Colonic mucosa (tissue), 4 donors: ENCODE data around the gene ATP2A3. TPM values are rescaled to one million over a fixed set of nuclear protein-coding genes. Genes with fewer than 3 reads are reported as not detected.

Source experiments
- DNase-seq: peaks from one replicate; pipeline ENCODE4 v3.0.0-alpha.2; 2020
- H3K27ac ChIP-seq: fragments of 200-600 bp; one replicate; pipeline ENCODE4 v1.8.0; 2021
- H3K27me3 ChIP-seq: fragments of 200-600 bp; one replicate; pipeline ENCODE4 v1.8.0; 2021
- H3K36me3 ChIP-seq: fragments of 200-600 bp; one replicate; pipeline ENCODE4 v1.8.0; 2021
- H3K4me1 ChIP-seq: fragments of 200-600 bp; one replicate; pipeline ENCODE4 v1.8.0; 2021; ENCODE audit warnings: mild to moderate bottlenecking
- H3K4me3 ChIP-seq: fragments of 200-600 bp; one replicate; pipeline ENCODE4 v1.8.0; 2021
- H3K9ac ChIP-seq, 2 donors: one replicate each; pipeline ENCODE4 v1.7.0; 2013; ENCODE audit warnings: control low read depth in 2 of 2, low read depth in 2 of 2, low read length in 2 of 2
- H3K9me3 ChIP-seq: fragments of 200-600 bp; one replicate; pipeline ENCODE4 v1.8.0; 2021
- intact Hi-C: fragments of 100-400 bp; cut with DNase I; formaldehyde crosslinking; loops from one replicate; pipeline ENCODE4 v1.14.1; 2022
- total RNA-seq, 2 donors: library from RNA; stranded (reverse); fragmentation: NEBNext Ultra II Directional in 1 of 2; extraction: Animal tissue kit (Norgen Biotek cat#: 25700) in 1 of 2; gene quantifications; one replicate each; pipeline ENCODE4 v1.2.1, GENCODE V29; 2021
- TF ChIP-seq, protein P1 (sequence below): fragments of 200-600 bp; IDR thresholded peaks from one replicate; pipeline ENCODE4 v1.8.0; 2022; ENCODE audit warnings: antibody characterized with exemption, mild to moderate bottlenecking
- donor health status: healthy.
- donor health status: DM: no; HTN: no; CAD: no.
- donor health status: DM: no; HTN: no; CAD: no.

Gene ATP2A3
- total RNA-seq, 2 donors from 2014 or later, result 197 to 308 TPM

DNA sequence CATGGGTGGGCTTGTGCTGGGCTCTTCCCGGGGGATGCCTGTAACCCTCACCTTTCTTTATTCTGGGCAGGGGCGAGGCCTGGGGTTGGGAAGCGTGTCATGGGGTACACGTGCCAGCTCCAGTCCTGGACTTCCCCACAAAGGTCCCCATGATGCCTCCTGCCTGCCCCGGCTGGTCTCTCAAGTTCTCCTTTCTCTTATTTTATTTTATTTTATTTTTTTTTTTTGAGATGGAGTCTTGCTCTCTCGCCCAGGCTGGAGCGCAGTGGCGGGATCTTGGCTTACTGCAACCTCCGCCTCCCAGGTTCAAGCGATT, 8.6 kb downstream of the ATP2A3 start:
- no peak overlapping the region for H3K27ac ChIP-seq
- no peak overlapping the region for H3K4me3 ChIP-seq
- H3K9me3 ChIP-seq, result no peaks in the 10 kb centered on the region
- H3K9ac ChIP-seq, result no peak overlapping the region
- TF ChIP-seq, protein P1, sequence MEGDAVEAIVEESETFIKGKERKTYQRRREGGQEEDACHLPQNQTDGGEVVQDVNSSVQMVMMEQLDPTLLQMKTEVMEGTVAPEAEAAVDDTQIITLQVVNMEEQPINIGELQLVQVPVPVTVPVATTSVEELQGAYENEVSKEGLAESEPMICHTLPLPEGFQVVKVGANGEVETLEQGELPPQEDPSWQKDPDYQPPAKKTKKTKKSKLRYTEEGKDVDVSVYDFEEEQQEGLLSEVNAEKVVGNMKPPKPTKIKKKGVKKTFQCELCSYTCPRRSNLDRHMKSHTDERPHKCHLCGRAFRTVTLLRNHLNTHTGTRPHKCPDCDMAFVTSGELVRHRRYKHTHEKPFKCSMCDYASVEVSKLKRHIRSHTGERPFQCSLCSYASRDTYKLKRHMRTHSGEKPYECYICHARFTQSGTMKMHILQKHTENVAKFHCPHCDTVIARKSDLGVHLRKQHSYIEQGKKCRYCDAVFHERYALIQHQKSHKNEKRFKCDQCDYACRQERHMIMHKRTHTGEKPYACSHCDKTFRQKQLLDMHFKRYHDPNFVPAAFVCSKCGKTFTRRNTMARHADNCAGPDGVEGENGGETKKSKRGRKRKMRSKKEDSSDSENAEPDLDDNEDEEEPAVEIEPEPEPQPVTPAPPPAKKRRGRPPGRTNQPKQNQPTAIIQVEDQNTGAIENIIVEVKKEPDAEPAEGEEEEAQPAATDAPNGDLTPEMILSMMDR, result no peak
- intact Hi-C loops, result no loop called here
- peaks cover 5% of the 10 kb centered on the region for H3K36me3 ChIP-seq
- no peaks in the 10 kb centered on the region for H3K27me3 ChIP-seq
- H3K4me1 ChIP-seq, result peaks cover 13% of the 10 kb centered on the region
- DNase-seq, result no peak

DNA sequence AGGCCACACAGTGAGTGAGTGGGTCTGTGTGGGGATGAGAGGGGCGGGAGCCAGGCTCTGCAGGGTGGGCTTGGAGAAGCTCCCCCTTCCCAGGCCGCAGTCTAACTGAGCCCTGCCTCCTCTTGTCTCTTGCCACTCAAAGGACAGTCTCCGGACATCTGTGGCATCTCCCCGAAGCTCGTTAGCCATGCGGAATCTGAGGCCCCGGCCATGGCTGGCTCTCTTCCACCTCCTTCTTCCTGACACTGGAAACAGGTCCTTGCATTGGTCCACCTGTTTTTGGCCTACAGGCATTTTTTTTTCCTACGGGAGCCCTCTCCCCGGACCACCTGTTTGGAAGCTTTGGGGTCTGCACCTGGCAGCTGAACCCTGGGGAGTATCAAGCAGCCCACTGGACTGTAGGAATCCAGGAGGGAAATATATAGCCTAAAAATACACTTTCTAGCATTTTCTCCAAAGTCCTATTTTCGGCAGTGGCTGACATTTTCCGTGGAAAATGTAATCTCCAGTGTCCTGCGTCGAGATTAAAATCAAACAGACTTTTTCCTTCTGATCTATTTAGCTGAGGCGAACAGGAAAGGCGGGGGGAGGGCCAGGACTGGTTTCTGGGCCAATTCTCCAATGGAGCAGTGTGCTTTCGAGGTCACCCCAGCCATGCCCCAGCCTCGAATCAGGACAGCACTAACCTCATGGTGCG, 9.1 kb downstream of the ATP2A3 start:
- Histone ChIP-seq H3K4me3 (no peak overlapping the region), H3K27me3 (no peaks in the 10 kb centered on the region), H3K4me1 (peaks cover 10% of the 10 kb centered on the region), H3K36me3 (peaks cover 5% of the 10 kb centered on the region), H3K27ac (no peak overlapping the region), H3K9ac (no peak overlapping the region), H3K9me3 (no peaks in the 10 kb centered on the region)
- intact Hi-C loops, result no loop called here
- no peak for DNase-seq
- TF ChIP-seq, protein P1, result no peak

DNA sequence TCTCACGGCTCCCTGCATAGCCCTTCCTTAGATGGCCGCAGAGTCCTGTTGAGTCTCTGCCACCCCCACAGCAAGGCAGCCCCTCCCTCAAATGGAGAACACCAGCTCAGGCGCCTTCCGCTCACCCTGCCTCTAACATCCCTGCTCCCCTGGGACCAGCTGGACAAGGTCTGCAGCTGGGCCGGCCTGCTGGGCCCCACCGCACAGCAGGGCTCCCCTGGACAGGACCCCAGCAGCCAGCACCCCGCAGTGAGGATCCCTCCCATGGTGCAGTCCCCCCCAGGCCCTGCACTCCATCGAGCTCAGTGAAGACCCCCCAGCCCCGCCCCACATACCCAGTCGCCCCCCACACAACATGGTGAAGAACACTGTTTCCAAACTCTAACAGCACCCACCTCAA, 10.2 kb downstream of the ATP2A3 start:
- Histone ChIP-seq H3K9ac (no peak overlapping the region), H3K9me3 (no peaks in the 10 kb centered on the region), H3K27ac (no peak overlapping the region), H3K27me3 (no peaks in the 10 kb centered on the region), H3K36me3 (peaks cover 10% of the 10 kb centered on the region), H3K4me1 (no peaks in the 10 kb centered on the region), H3K4me3 (no peak overlapping the region)
- no peak for DNase-seq
- intact Hi-C loops, result no loop called here
- TF ChIP-seq, protein P1, result no peak

DNA sequence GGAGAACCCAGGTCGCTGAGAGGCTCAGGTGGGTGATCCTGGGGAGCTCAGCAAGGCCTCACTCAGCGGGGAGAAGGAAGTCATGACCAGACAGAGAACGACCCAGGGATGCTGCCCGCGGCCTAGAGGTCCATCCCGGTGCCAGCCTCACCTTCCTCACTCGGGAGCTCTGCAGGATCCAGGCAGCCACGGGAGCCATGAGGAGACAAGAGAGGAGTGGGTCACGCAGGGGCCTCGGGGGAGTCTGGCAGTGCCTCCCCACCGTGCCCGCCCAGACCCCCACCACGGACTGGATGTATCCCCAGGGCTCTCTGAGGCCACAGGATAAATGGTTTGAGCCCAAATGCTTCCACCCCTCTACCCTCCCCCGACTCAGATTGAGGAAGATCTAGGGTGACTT, 10.7 kb downstream of the ATP2A3 start:
- DNase-seq, result no peak
- Histone ChIP-seq H3K27me3 (no peaks in the 10 kb centered on the region), H3K4me3 (no peak overlapping the region), H3K4me1 (no peaks in the 10 kb centered on the region), H3K9me3 (no peaks in the 10 kb centered on the region), H3K9ac (no peak overlapping the region), H3K27ac (no peak overlapping the region), H3K36me3 (peaks cover 10% of the 10 kb centered on the region)
- intact Hi-C loops, result no loop called here
- TF ChIP-seq, protein P1, result no peak

DNA sequence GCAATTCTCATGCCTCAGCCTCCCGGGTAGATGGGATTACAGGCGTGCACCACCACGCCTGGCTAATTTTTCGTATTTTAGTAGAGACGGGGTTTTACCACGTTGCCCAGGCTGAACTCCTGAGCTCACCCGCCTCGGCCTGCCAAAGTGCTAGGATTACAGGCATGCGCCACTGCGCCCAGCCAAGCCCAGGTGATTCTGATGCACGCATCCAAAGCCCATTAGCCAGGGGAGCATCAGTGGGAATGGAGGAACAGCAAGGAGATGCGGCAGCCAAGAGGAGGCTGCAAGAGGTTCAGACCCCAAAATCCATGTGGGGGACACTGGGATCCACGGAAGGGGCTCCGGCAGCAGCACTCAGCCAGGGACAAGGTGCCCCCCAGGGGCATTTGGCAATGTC, 12.1 kb downstream of the ATP2A3 start:
- TF ChIP-seq, protein P1, result no peak
- intact Hi-C loops, result no loop called here
- Histone ChIP-seq H3K4me3 (no peak overlapping the region), H3K27ac (no peak overlapping the region), H3K9me3 (no peaks in the 10 kb centered on the region), H3K9ac (no peak overlapping the region), H3K36me3 (peaks cover 10% of the 10 kb centered on the region), H3K4me1 (no peaks in the 10 kb centered on the region), H3K27me3 (no peaks in the 10 kb centered on the region)
- DNase-seq, result no peak
